ENCODE data around the gene B9D1.

Gene B9D1

DNA sequence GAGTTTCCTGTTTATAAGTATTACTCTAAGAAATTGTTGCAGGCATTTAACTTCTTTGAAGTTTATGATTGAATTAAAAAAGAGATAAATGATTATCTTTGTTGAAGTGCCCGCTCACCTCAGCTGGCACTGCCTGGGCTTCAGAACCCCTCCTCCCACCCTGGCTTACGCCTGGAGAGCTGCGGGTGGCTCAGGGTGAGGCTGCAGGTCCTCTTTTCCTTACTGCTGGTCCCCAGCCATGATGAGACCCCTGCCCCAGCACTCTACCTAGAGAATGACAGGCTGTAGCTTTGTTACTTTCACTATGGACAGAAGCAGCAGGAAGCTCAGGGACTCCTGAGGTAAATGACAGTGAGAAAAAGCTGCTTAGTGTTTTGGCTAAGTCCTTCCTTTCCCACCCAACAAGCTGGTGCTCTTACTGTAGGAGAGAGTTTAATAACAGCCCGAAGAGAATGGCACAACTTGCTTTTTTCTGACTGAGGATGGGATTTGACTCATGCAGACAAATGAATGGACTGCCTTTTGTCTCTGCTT is 63.2 kb downstream of the B9D1 start:
- DNase-seq = no peak

DNA sequence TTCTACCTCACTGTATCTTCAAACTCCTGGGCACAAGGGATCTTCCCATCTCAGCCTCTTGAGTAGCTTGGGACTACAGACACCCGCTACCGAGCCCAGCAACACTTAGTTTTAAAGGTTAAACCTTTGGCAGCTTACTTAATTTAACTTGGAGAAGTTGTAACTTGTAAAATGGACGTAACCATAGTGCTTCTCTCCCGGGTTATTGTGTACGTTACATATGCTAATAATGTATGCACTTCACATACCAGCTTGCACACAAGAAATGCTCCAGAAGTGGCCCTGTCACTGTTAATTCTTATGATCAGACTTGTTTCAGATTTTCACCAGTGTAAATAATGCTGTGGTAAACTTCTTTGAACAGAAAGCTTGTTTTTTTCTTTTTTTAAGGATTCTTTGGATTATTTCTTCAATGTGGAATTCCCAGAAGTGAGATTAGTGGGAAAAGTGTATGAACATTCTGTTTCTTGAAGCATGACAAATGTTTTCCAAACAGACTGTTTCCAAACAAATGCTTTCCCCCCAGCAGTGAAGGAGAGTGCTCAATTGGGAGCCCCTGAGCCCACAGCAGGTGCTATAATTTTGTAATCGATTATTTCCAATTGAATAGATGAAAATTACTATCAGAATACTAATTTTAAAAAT is 63.8 kb downstream of the B9D1 start:
- no peak for DNase-seq

DNA sequence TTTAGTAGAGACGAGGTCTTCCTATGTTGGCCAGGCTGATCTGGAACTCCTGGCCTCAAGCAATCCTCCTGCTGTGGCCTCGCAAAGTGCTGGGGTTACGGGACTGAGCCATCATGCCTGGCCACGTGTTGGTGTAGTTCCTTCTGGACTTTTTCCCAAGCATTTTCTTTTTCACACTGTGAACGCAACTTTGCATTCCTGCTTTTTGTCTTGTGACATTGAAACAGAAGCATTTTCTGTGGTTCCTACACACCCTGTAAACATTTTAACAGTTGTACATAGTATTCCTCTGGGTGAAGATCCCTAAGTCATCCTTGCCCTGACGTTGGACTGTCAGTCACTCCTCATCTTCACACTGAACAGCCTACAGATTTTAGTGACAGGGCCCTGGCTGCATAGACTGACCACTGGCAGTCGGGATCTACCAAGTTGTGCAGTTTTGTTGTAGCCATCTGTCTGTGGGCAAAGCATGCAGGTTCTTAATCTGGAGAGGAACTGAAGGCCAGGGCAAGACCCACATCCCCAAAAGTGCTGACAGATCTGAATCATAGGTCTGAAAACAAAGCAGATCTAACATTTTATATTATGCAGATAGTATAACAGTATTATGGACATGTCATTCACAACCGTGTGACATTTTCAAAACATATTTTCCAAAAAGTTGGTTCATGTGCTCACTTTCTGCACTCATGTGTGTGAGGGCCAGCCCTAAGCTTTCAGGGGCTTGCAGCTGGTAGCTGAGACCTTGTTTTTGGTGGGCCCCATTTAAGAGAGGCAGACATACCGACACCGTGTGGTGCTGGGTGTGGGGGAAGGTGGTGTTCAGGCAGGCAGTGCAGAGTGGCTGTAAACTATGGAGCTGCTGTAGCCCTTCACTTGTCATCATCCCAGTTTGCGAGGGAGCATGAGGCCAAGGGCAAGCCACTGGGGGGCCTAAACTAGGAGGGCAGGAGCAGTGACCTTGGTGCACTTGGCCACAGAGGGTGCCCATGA is 65.4 kb downstream of the B9D1 start:
- DNase-seq = no peak

GRCh38 chr17:19295473-19296135 is 66.9 kb downstream of the B9D1 start:
- no peak for DNase-seq

GRCh38 chr17:19294443-19294842 is 68.1 kb downstream of the B9D1 start:
- DNase-seq = no peak

Measured in activated CD4-positive, alpha-beta T cell treated with anti-CD3 and anti-CD28 coated beads, Interleukin-2, amount 50 U/mL, for 1 hour (primary cell).